ENCODE data around the gene FLCN.

GRCh38 chr17:17183744-17184143, 53.2 kb downstream of the FLCN start:
- no peak for TF ChIP-seq YY1 (IDR thresholded peaks at IDR 0.05; ENCODE audit: insufficient read depth, insufficient replicate concordance, low read depth, low read length)
- TF ChIP-seq CTCF (CRISPR knock-in tag; IDR thresholded peaks at IDR 0.05) = no peak
- no peak for TF ChIP-seq KDM6A (CRISPR knock-in tag; IDR thresholded peaks at IDR 0.05; ENCODE audit: low read depth)
- TF ChIP-seq SP140L (CRISPR knock-in tag; IDR thresholded peaks at IDR 0.05; ENCODE audit: borderline replicate concordance) = no peak
- TF ChIP-seq CENPBD1 (CRISPR knock-in tag; IDR thresholded peaks at IDR 0.05; ENCODE audit: borderline replicate concordance, low read depth) = no peak
